ENCODE data around the gene UGT3A1. TPM values are rescaled to one million over a fixed set of nuclear protein-coding genes. Genes with fewer than 3 reads are reported as not detected.

UGT3A1 gene
- total RNA-seq, 1 experiment from 2014 or later: not detected

DNA sequence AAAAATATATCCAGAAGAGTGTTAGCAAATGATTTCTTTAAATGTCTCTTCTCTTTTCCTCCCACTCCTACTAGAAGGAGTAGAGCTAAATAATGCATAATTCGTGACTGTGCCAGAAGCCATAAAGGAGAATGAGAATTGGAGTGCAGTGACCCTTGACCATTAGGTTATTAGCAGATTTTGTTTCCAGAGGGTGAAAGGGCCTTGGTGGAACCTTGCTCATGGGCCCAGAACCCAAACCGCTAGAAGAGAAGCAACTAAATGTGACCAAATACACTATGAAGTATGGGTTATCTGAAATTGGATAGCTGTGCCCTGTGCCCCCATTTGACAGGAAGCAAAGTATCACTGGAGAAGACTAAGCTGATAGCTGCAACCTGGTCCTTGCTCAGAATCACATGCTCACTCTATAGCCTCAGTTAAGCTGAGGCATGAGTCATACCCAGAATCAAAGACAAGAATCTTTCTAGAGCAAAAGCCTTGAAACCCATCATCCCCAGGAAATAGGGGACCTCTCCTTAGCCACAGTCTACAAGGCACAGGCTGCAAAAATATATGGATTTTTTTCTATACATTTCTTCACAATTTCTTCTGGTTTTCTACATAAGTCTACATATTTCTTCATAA lies 89.0 kb downstream of the UGT3A1 start:
- ChIA-PET CTCF (no interaction called here), POLR2A (no interaction called here), RAD21 (ENCODE audit: low non-redundant PET in 1 of 2, low total read pairs in 2 of 2, uncharacterized antibody in 2 of 2, unreplicated experiment in 2 of 2) (no interaction called here)
- Histone ChIP-seq H3K27ac (ENCODE audit: low read depth, low read length) (no peak overlapping the region), H3K4me3 (replicated peaks in 1 of 2; ENCODE audit: low read depth in 1 of 2, low read length in 2 of 2) (no peak overlapping the region), H3K79me2 (ENCODE audit: insufficient read depth, low read length) (no peaks in the 10 kb centered on the region), H3K36me3 (ENCODE audit: control insufficient read depth in 1 of 2, insufficient read depth in 2 of 2, low read length in 2 of 2) (no peaks in the 10 kb centered on the region), H3K9me2 (ENCODE audit: insufficient read depth) (no peaks in the 10 kb centered on the region), H4K20me1 (ENCODE audit: insufficient read depth) (no peaks in the 10 kb centered on the region), H2AFZ (ENCODE audit: low read depth, low read length, poor library complexity, severe bottlenecking) (no peak overlapping the region), H3K4me2 (ENCODE audit: low read length) (no peak overlapping the region), H3K9ac (ENCODE audit: low read length) (no peak overlapping the region), H3K27me3 (ENCODE audit: insufficient read depth, low read length) (peaks cover 11% of the 10 kb centered on the region), H3K9me3 (ENCODE audit: control insufficient read depth in 1 of 2, insufficient read depth in 1 of 2, low read depth in 1 of 2, low read length in 2 of 2) (no peaks in the 10 kb centered on the region), H3K4me1 (ENCODE audit: control insufficient read depth in 1 of 2, insufficient read depth in 2 of 2, low read length in 2 of 2) (no peaks in the 10 kb centered on the region)
- no TSS peak for BruUV-seq (replicated peaks)
- intact Hi-C loops (cut with micrococcal nuclease): no loop called here
- DNase-seq (ENCODE audit: low read depth, low spot score) (no peak), ATAC-seq (no peak)
- TF ChIP-seq EZH2 (IDR thresholded peaks at IDR 0.05): no peak
- no peak for TF ChIP-seq POLR2A (IDR thresholded peaks at IDR 0.05; ENCODE audit: borderline replicate concordance, extremely low read depth, insufficient read depth, insufficient read length)
- no peak for TF ChIP-seq TCF7L2 (IDR thresholded peaks at IDR 0.05; ENCODE audit: borderline replicate concordance, extremely low read depth, insufficient read depth, insufficient read length)
- no peak for TF ChIP-seq POLR2AphosphoS5 (IDR thresholded peaks at IDR 0.05; ENCODE audit: low read depth, low read length)
- no peak for TF ChIP-seq CEBPB (IDR thresholded peaks at IDR 0.05; ENCODE audit: low read depth)
- TF ChIP-seq RAD21 (IDR thresholded peaks at IDR 0.05; ENCODE audit: low read depth): no peak
- no peak for TF ChIP-seq ATF3 (IDR thresholded peaks at IDR 0.05)
- no peak for TF ChIP-seq SRF (IDR thresholded peaks at IDR 0.05; ENCODE audit: low read depth)
- TF ChIP-seq JUND (IDR thresholded peaks at IDR 0.05): no peak
- no peak for TF ChIP-seq EZH2phosphoT487 (IDR thresholded peaks at IDR 0.05; ENCODE audit: borderline replicate concordance)
- no peak for TF ChIP-seq ZFX (IDR thresholded peaks at IDR 0.05)

Other genes with a start within 250 kb of the UGT3A1 start
- gene IL7R, start 134.5 kb downstream of the UGT3A1 start, total RNA-seq (2021; ENCODE audit: unreplicated experiment): 0.98 TPM
- gene CAPSL, start 52.8 kb downstream of the UGT3A1 start, total RNA-seq (2021; ENCODE audit: unreplicated experiment): not detected
- not detected for gene UGT3A2, start 75.5 kb upstream of the UGT3A1 start, total RNA-seq (2021; ENCODE audit: unreplicated experiment)
- 1.1 TPM for gene LMBRD2, start 160.5 kb upstream of the UGT3A1 start, total RNA-seq (2021; ENCODE audit: unreplicated experiment)
- 44.3 TPM for gene SKP2, start 160.7 kb upstream of the UGT3A1 start, total RNA-seq (2021; ENCODE audit: unreplicated experiment)